Measurements from ENCODE around the gene C2CD4A.
"Not testable (repeated sequence)": the region's sequence is repeated elsewhere in the genome, so short reads cannot be mapped to it uniquely, and the experiment has no call there.

The C2CD4A gene

GRCh38 chr15:62035256-62035924 lies 31.4 kb upstream of the C2CD4A start:
- Histone ChIP-seq H3K4me1 (ENCODE audit: control extremely low read depth in 1 of 4, control insufficient read depth in 4 of 4, insufficient read depth in 4 of 4, low read length in 3 of 4) (no peaks in the 10 kb centered on the region), H3K27ac (ENCODE audit: insufficient read depth in 1 of 2, low read depth in 1 of 2, low read length in 2 of 2, poor library complexity in 1 of 2, severe bottlenecking in 2 of 2) (no peak overlapping the region), H3K9me3 (ENCODE audit: control extremely low read depth in 1 of 5, control insufficient read depth in 4 of 5, insufficient read depth in 2 of 5, low read depth in 1 of 5, low read length in 4 of 5) (no peaks in the 10 kb centered on the region), H3K4me3 (ENCODE audit: control insufficient read depth in 1 of 7, extremely low read depth in 1 of 7, insufficient read depth in 4 of 7, low read depth in 2 of 7, low read length in 6 of 7) (no peak overlapping the region), H3K36me3 (ENCODE audit: control insufficient read depth in 4 of 4, insufficient read depth in 4 of 4, low read length in 3 of 4) (peaks cover 12 to 27% (median 15%) of the 10 kb centered on the region in 4 experiments), H3K27me3 (replicated peaks in 2 of 5; ENCODE audit: control insufficient read depth in 4 of 5, insufficient read depth in 5 of 5, low read length in 4 of 5) (no peaks in the 10 kb centered on the region)
- ChIA-PET POLR2A (no interaction called here), CTCF (interaction anchor here (1.5 kb wide), 1 partner anchor 25 kb away, joined by 5 read pairs; the partner anchor contains the start of gene VPS13C)
- DNase-seq: peak in 2 of 3 donors; percentile 5 to 11
- 100% methylated on average over 1 of the region's 2 CpGs for WGBS (ENCODE audit: insufficient coverage)

GRCh38 chr15:62046078-62046743 lies 20.6 kb upstream of the C2CD4A start:
- Histone ChIP-seq H3K9me3 (ENCODE audit: control extremely low read depth in 1 of 5, control insufficient read depth in 4 of 5, insufficient read depth in 2 of 5, low read depth in 1 of 5, low read length in 4 of 5) (no peaks in the 10 kb centered on the region), H3K36me3 (ENCODE audit: control insufficient read depth in 4 of 4, insufficient read depth in 4 of 4, low read length in 3 of 4) (peaks cover 0 to 3% (median 2%) of the 10 kb centered on the region in 4 experiments), H3K4me1 (ENCODE audit: control extremely low read depth in 1 of 4, control insufficient read depth in 4 of 4, insufficient read depth in 4 of 4, low read length in 3 of 4) (peaks cover 9 to 24% (median 16%) of the 10 kb centered on the region in 4 experiments), H3K27me3 (replicated peaks in 2 of 5; ENCODE audit: control insufficient read depth in 4 of 5, insufficient read depth in 5 of 5, low read length in 4 of 5) (no peaks in the 10 kb centered on the region), H3K4me3 (ENCODE audit: control insufficient read depth in 1 of 7, extremely low read depth in 1 of 7, insufficient read depth in 4 of 7, low read depth in 2 of 7, low read length in 6 of 7) (peak overlapping the region in 4 of 7 experiments; percentile 19 to 70 (median 42)), H3K27ac (ENCODE audit: insufficient read depth in 1 of 2, low read depth in 1 of 2, low read length in 2 of 2, poor library complexity in 1 of 2, severe bottlenecking in 2 of 2) (peak overlapping the region in 1 of 2 experiments; percentile 67)
- 0% methylated on average over 1 of the region's 5 CpGs for whole genome bisulfite sequencing (ENCODE audit: insufficient coverage)
- peak in 2 of 3 donors; percentile 48 to 59 for DNase-seq
- ChIA-PET CTCF (no interaction called here), POLR2A (no interaction called here)

GRCh38 chr15:62047282-62047827 lies 19.4 kb upstream of the C2CD4A start:
- Histone ChIP-seq H3K4me1 (ENCODE audit: control extremely low read depth in 1 of 4, control insufficient read depth in 4 of 4, insufficient read depth in 4 of 4, low read length in 3 of 4) (peaks cover 9 to 24% (median 16%) of the 10 kb centered on the region in 4 experiments), H3K9me3 (ENCODE audit: control extremely low read depth in 1 of 5, control insufficient read depth in 4 of 5, insufficient read depth in 2 of 5, low read depth in 1 of 5, low read length in 4 of 5) (no peaks in the 10 kb centered on the region), H3K4me3 (ENCODE audit: control insufficient read depth in 1 of 7, extremely low read depth in 1 of 7, insufficient read depth in 4 of 7, low read depth in 2 of 7, low read length in 6 of 7) (peak overlapping the region in 1 of 7 experiments; percentile 70), H3K36me3 (ENCODE audit: control insufficient read depth in 4 of 4, insufficient read depth in 4 of 4, low read length in 3 of 4) (peaks cover 0 to 1% (median 0%) of the 10 kb centered on the region in 4 experiments), H3K27me3 (replicated peaks in 2 of 5; ENCODE audit: control insufficient read depth in 4 of 5, insufficient read depth in 5 of 5, low read length in 4 of 5) (no peaks in the 10 kb centered on the region), H3K27ac (ENCODE audit: insufficient read depth in 1 of 2, low read depth in 1 of 2, low read length in 2 of 2, poor library complexity in 1 of 2, severe bottlenecking in 2 of 2) (peak overlapping the region in 1 of 2 experiments; percentile 27)
- CTCF ChIA-PET: interaction anchor here (0.9 kb wide), 1 partner anchor 33 kb away, joined by 3 read pairs; no protein-coding TSS in a partner anchor
- POLR2A ChIA-PET: no interaction called here
- WGBS (ENCODE audit: insufficient coverage): no CpG with 5 or more reads among the region's 2 CpGs
- peak in 2 of 3 donors; percentile 66 to 81 for DNase-seq

GRCh38 chr15:62048254-62048653 lies 18.5 kb upstream of the C2CD4A start:
- H3K9me3 ChIP-seq (ENCODE audit: control extremely low read depth in 1 of 5, control insufficient read depth in 4 of 5, insufficient read depth in 2 of 5, low read depth in 1 of 5, low read length in 4 of 5); H3K36me3 ChIP-seq (ENCODE audit: control insufficient read depth in 4 of 4, insufficient read depth in 4 of 4, low read length in 3 of 4); H3K27ac ChIP-seq (ENCODE audit: insufficient read depth in 1 of 2, low read depth in 1 of 2, low read length in 2 of 2, poor library complexity in 1 of 2, severe bottlenecking in 2 of 2); H3K4me3 ChIP-seq (ENCODE audit: control insufficient read depth in 1 of 7, extremely low read depth in 1 of 7, insufficient read depth in 4 of 7, low read depth in 2 of 7, low read length in 6 of 7); H3K27me3 ChIP-seq (replicated peaks in 2 of 5; ENCODE audit: control insufficient read depth in 4 of 5, insufficient read depth in 5 of 5, low read length in 4 of 5); CTCF ChIA-PET; DNase-seq; POLR2A ChIA-PET: not testable (repeated sequence)
- WGBS (ENCODE audit: insufficient coverage): no CpG with 5 or more reads among the region's 4 CpGs
- H3K4me1 ChIP-seq (ENCODE audit: control extremely low read depth in 1 of 4, control insufficient read depth in 4 of 4, insufficient read depth in 4 of 4, low read length in 3 of 4): peaks cover 9 to 26% (median 17%) of the 10 kb centered on the region in 4 experiments

GRCh38 chr15:62050115-62050514 lies 16.7 kb upstream of the C2CD4A start:
- DNase-seq: no peak
- H3K36me3 ChIP-seq (ENCODE audit: control insufficient read depth in 4 of 4, insufficient read depth in 4 of 4, low read length in 3 of 4): no peaks in the 10 kb centered on the region
- no peaks in the 10 kb centered on the region for H3K27me3 ChIP-seq (replicated peaks in 2 of 5; ENCODE audit: control insufficient read depth in 4 of 5, insufficient read depth in 5 of 5, low read length in 4 of 5)
- H3K4me1 ChIP-seq (ENCODE audit: control extremely low read depth in 1 of 4, control insufficient read depth in 4 of 4, insufficient read depth in 4 of 4, low read length in 3 of 4): peaks cover 9 to 31% (median 20%) of the 10 kb centered on the region in 4 experiments
- no CpG with 5 or more reads among the region's 1 CpG for WGBS (ENCODE audit: insufficient coverage)
- CTCF ChIA-PET: no interaction called here
- POLR2A ChIA-PET: interaction anchor here (0.6 kb wide), 1 partner anchor 8 kb away, joined by 4 read pairs; no protein-coding TSS in a partner anchor
- no peak overlapping the region for H3K27ac ChIP-seq (ENCODE audit: insufficient read depth in 1 of 2, low read depth in 1 of 2, low read length in 2 of 2, poor library complexity in 1 of 2, severe bottlenecking in 2 of 2)
- H3K9me3 ChIP-seq (ENCODE audit: control extremely low read depth in 1 of 5, control insufficient read depth in 4 of 5, insufficient read depth in 2 of 5, low read depth in 1 of 5, low read length in 4 of 5): no peaks in the 10 kb centered on the region
- H3K4me3 ChIP-seq (ENCODE audit: control insufficient read depth in 1 of 7, extremely low read depth in 1 of 7, insufficient read depth in 4 of 7, low read depth in 2 of 7, low read length in 6 of 7): no peak overlapping the region

- Histone ChIP-seq H3K27ac (ENCODE audit: insufficient read depth in 1 of 2, low read depth in 1 of 2, low read length in 2 of 2, poor library complexity in 1 of 2, severe bottlenecking in 2 of 2) (no peak overlapping the region), H3K36me3 (ENCODE audit: control insufficient read depth in 4 of 4, insufficient read depth in 4 of 4, low read length in 3 of 4) (peaks cover 0 to 3% (median 0%) of the 10 kb centered on the region in 4 experiments), H3K27me3 (replicated peaks in 2 of 5; ENCODE audit: control insufficient read depth in 4 of 5, insufficient read depth in 5 of 5, low read length in 4 of 5) (no peaks in the 10 kb centered on the region), H3K9me3 (ENCODE audit: control extremely low read depth in 1 of 5, control insufficient read depth in 4 of 5, insufficient read depth in 2 of 5, low read depth in 1 of 5, low read length in 4 of 5) (no peaks in the 10 kb centered on the region), H3K4me1 (ENCODE audit: control extremely low read depth in 1 of 4, control insufficient read depth in 4 of 4, insufficient read depth in 4 of 4, low read length in 3 of 4) (peaks cover 9 to 25% (median 17%) of the 10 kb centered on the region in 4 experiments), H3K4me3 (ENCODE audit: control insufficient read depth in 1 of 7, extremely low read depth in 1 of 7, insufficient read depth in 4 of 7, low read depth in 2 of 7, low read length in 6 of 7) (no peak overlapping the region)
- DNase-seq: no peak
- POLR2A ChIA-PET: interaction anchor here (0.6 kb wide), 1 partner anchor 37 kb away, joined by 3 read pairs; no protein-coding TSS in a partner anchor
- WGBS (ENCODE audit: insufficient coverage): 100% methylated on average over 1 of the region's 4 CpGs
- CTCF ChIA-PET: interaction anchor here (0.7 kb wide), 1 partner anchor 868 kb away, joined by 3 read pairs; no protein-coding TSS in a partner anchor
Observed at GRCh38 chr15:62051166-62051565, 15.6 kb upstream of the C2CD4A start.

Measured in common myeloid progenitor, CD34-positive (primary cell).